ENCODE results near the gene ALDOB.

Gene ALDOB

GRCh38 chr9:101449071-101449721, 13.6 kb upstream of the ALDOB start:
- no peak for TF ChIP-seq CTBP1 (IDR thresholded peaks at IDR 0.05; ENCODE audit: borderline replicate concordance)
- no peak for TF ChIP-seq NFRKB (IDR thresholded peaks at IDR 0.05)
- peak; percentile 26; the same call in 1 of the 2 replicates for TF ChIP-seq L3MBTL2 (conservative IDR thresholded peaks at IDR 0.05)
- TF ChIP-seq LEF1 (IDR thresholded peaks at IDR 0.05; ENCODE audit: borderline replicate concordance), result no peak
- TF ChIP-seq PKNOX1 (IDR thresholded peaks at IDR 0.05), result 0 out of 2 replicates have a peak, but pooled peaks have one; percentile 30
- TF ChIP-seq HDGF (IDR thresholded peaks at IDR 0.05; ENCODE audit: borderline replicate concordance), result no peak
- CTCF ChIA-PET, result interaction anchor here (0.6 to 2.0 kb wide), 13 partner anchors 10 to 204 kb away, joined by 3 to 19 read pairs (median 3); a partner anchor contains a TSS
- peak; percentile 87 for DNase-seq (ENCODE audit: extremely low spot score)
- POLR2A ChIA-PET, result interaction anchor here (1.3 to 1.5 kb wide), 3 partner anchors 14 to 50 kb away, joined by 3 to 5 read pairs (median 5); partner anchors contain the start of genes ALDOB, MRPL50 and ZNF189

- POLR2A ChIA-PET, result interaction anchor here (1.3 to 1.5 kb wide), 3 partner anchors 13 to 50 kb away, joined by 3 to 5 read pairs (median 5); partner anchors contain the start of genes ALDOB, MRPL50 and ZNF189
- DNase-seq (ENCODE audit: extremely low spot score), result no peak
- TF ChIP-seq CTBP1 (IDR thresholded peaks at IDR 0.05; ENCODE audit: borderline replicate concordance), result no peak
- CTCF ChIA-PET, result interaction anchor here (0.6 to 2.0 kb wide), 11 partner anchors 10 to 84 kb away, joined by 3 to 19 read pairs (median 3); no protein-coding TSS in a partner anchor
These were observed 13.1 kb upstream of the ALDOB start for GRCh38 chr9:101448680-101449070.

- ChIA-PET POLR2A (interaction anchor here (1.5 kb wide), 1 partner anchor 35 kb away, joined by 3 read pairs; no protein-coding TSS in a partner anchor), CTCF (no interaction called here)
- TF ChIP-seq LEF1 (IDR thresholded peaks at IDR 0.05; ENCODE audit: borderline replicate concordance) (no peak), HDGF (IDR thresholded peaks at IDR 0.05; ENCODE audit: borderline replicate concordance) (no peak), SUZ12 (IDR thresholded peaks at IDR 0.05) (no peak), ARNT (IDR thresholded peaks at IDR 0.05) (no peak), BHLHE40 (IDR thresholded peaks at IDR 0.05; ENCODE audit: borderline replicate concordance) (no peak)
- no peak for DNase-seq (ENCODE audit: extremely low spot score)
These were observed 11.2 kb upstream of the ALDOB start for GRCh38 chr9:101446732-101447131.

- TF ChIP-seq FOXK2 (IDR thresholded peaks at IDR 0.05) (no peak), FOXM1 (IDR thresholded peaks at IDR 0.05; ENCODE audit: borderline replicate concordance) (no peak), NFRKB (IDR thresholded peaks at IDR 0.05) (no peak), BHLHE40 (IDR thresholded peaks at IDR 0.05; ENCODE audit: borderline replicate concordance) (no peak), CTBP1 (IDR thresholded peaks at IDR 0.05; ENCODE audit: borderline replicate concordance) (no peak), ELF4 (IDR thresholded peaks at IDR 0.05) (no peak), SUZ12 (IDR thresholded peaks at IDR 0.05) (no peak), LEF1 (IDR thresholded peaks at IDR 0.05; ENCODE audit: borderline replicate concordance) (no peak), ZNF384 (IDR thresholded peaks at IDR 0.05) (no peak), FOXA1 (IDR thresholded peaks at IDR 0.05) (no peak), L3MBTL2 (conservative IDR thresholded peaks at IDR 0.05) (no peak)
- POLR2A ChIA-PET, result interaction anchor here (1.5 kb wide), 1 partner anchor 36 kb away, joined by 3 read pairs; no protein-coding TSS in a partner anchor
- no peak for DNase-seq (ENCODE audit: extremely low spot score)
- CTCF ChIA-PET, result no interaction called here
These were observed 9.9 kb upstream of the ALDOB start for GRCh38 chr9:101445353-101446029.

GRCh38 chr9:101443364-101443771, 7.8 kb upstream of the ALDOB start:
- POLR2A ChIA-PET, result no interaction called here
- CTCF ChIA-PET, result no interaction called here

GRCh38 chr9:101442736-101443135, 7.2 kb upstream of the ALDOB start:
- POLR2A ChIA-PET, result no interaction called here
- CTCF ChIA-PET, result no interaction called here
- TF ChIP-seq FOXA1 (IDR thresholded peaks at IDR 0.05), result no peak
- no peak for DNase-seq (ENCODE audit: extremely low spot score)

More at GRCh38 chr9:101443364-101443771, 7.8 kb upstream of the ALDOB start:
- TF ChIP-seq ELF4 (IDR thresholded peaks at IDR 0.05) (no peak), HDGF (IDR thresholded peaks at IDR 0.05; ENCODE audit: borderline replicate concordance) (no peak), FOXK2 (IDR thresholded peaks at IDR 0.05) (no peak), BHLHE40 (IDR thresholded peaks at IDR 0.05; ENCODE audit: borderline replicate concordance) (no peak), FOXA1 (IDR thresholded peaks at IDR 0.05) (no peak), SUZ12 (IDR thresholded peaks at IDR 0.05) (no peak), ZNF384 (IDR thresholded peaks at IDR 0.05) (no peak), TARDBP (IDR thresholded peaks at IDR 0.05) (no peak), LEF1 (IDR thresholded peaks at IDR 0.05; ENCODE audit: borderline replicate concordance) (no peak), CTBP1 (IDR thresholded peaks at IDR 0.05; ENCODE audit: borderline replicate concordance) (no peak), L3MBTL2 (conservative IDR thresholded peaks at IDR 0.05) (no peak), ARNT (IDR thresholded peaks at IDR 0.05) (no peak), SP1 (IDR thresholded peaks at IDR 0.05) (no peak), NFRKB (IDR thresholded peaks at IDR 0.05) (no peak)
- no peak for DNase-seq (ENCODE audit: extremely low spot score)

GRCh38 chr9:101442318-101442717, 6.7 kb upstream of the ALDOB start:
- no peak for DNase-seq (ENCODE audit: extremely low spot score)
- ChIA-PET CTCF (no interaction called here), POLR2A (no interaction called here)
- TF ChIP-seq BHLHE40 (IDR thresholded peaks at IDR 0.05; ENCODE audit: borderline replicate concordance) (no peak), L3MBTL2 (conservative IDR thresholded peaks at IDR 0.05) (no peak), SP1 (IDR thresholded peaks at IDR 0.05) (no peak), ARNT (IDR thresholded peaks at IDR 0.05) (no peak), TARDBP (IDR thresholded peaks at IDR 0.05) (no peak), CTBP1 (IDR thresholded peaks at IDR 0.05; ENCODE audit: borderline replicate concordance) (no peak), ELF4 (IDR thresholded peaks at IDR 0.05) (no peak), ZNF384 (IDR thresholded peaks at IDR 0.05) (no peak), FOXK2 (IDR thresholded peaks at IDR 0.05) (no peak), FOXA1 (IDR thresholded peaks at IDR 0.05) (no peak), HDGF (IDR thresholded peaks at IDR 0.05; ENCODE audit: borderline replicate concordance) (no peak), SUZ12 (IDR thresholded peaks at IDR 0.05) (no peak), PKNOX1 (IDR thresholded peaks at IDR 0.05) (no peak)
